MM.1S (cell line): ENCODE results near the gene OVOL3.

ENCODE experiments used
- CTCF ChIP-seq: fragments of 300-600 bp; sonication (generic); IDR thresholded peaks from 2 replicates; pipeline ENCODE4 v1.5.1; 2016; ENCODE audit warnings: antibody characterized with exemption, low read length, mixed read lengths
- EZH2 ChIP-seq: fragments of 300-600 bp; sonication (generic); optimal IDR thresholded peaks from 2 replicates; pipeline ENCODE3; 2017; ENCODE audit warnings: low read depth, mild to moderate bottlenecking, antibody characterized with exemption, low read length, mixed read lengths

GRCh38 chr19:36082916-36083315 is 28.0 kb upstream of the OVOL3 start:
- TF ChIP-seq CTCF (no peak), EZH2 (no peak)
